ENCODE measurements around the gene GON4L. TPM values are rescaled to one million over a fixed set of nuclear protein-coding genes. Genes with fewer than 3 reads are reported as not detected.

The GON4L gene
- total RNA-seq, 1 experiment from 2014 or later, result 54.4 TPM

- ATAC-seq (peak; percentile 34), DNase-seq (ENCODE audit: low spot score) (no peak)
- POLR2A ChIA-PET, result no interaction called here
- H3K36me3 Mint-ChIP-seq, result no peaks in the 10 kb centered on the region
- H3K27me3 Mint-ChIP-seq (ENCODE audit: low read depth), result no peaks in the 10 kb centered on the region
- no peak overlapping the region for H3K4me3 Mint-ChIP-seq
- H3K9me3 Mint-ChIP-seq, result no peaks in the 10 kb centered on the region
- 0 out of 2 replicates have a peak overlapping the region, but pooled peaks have one; percentile 58 for H3K27ac Mint-ChIP-seq
- H3K4me1 Mint-ChIP-seq, result 0 out of 2 replicates have a peak, but pooled peaks cover 5% of the 10 kb centered on the region
- TF ChIP-seq SOX15 (CRISPR knock-in tag; IDR thresholded peaks at IDR 0.05) (no peak), ZNF219 (CRISPR knock-in tag; IDR thresholded peaks at IDR 0.05; ENCODE audit: borderline replicate concordance) (no peak), IRF2 (CRISPR knock-in tag; IDR thresholded peaks at IDR 0.05; ENCODE audit: borderline replicate concordance, low read depth) (no peak), CREB1 (CRISPR knock-in tag; IDR thresholded peaks at IDR 0.05) (no peak), JUN (CRISPR knock-in tag; IDR thresholded peaks at IDR 0.05) (no peak), CTCF (IDR thresholded peaks at IDR 0.05) (no peak), PRRX2 (CRISPR knock-in tag; IDR thresholded peaks at IDR 0.05) (no peak), HMGA2 (CRISPR knock-in tag; IDR thresholded peaks at IDR 0.05) (no peak), ETV6 (CRISPR knock-in tag; IDR thresholded peaks at IDR 0.05) (no peak)
- CTCF ChIA-PET, result interaction anchor here (1.3 to 1.7 kb wide), 2 partner anchors 54 to 94 kb away, joined by 4 to 5 read pairs; partner anchors contain the start of gene ARHGEF2
These were observed 27.3 kb upstream of the GON4L start for GRCh38 chr1:155884031-155884960.

- ATAC-seq (no peak), DNase-seq (ENCODE audit: low spot score) (no peak)
- ChIA-PET POLR2A (no interaction called here), CTCF (interaction anchor here (1.0 to 1.7 kb wide), 2 partner anchors 23 to 96 kb away, joined by 4 read pairs; partner anchors contain the start of genes ARHGEF2 and SYT11)
- Mint-ChIP-seq H3K27ac (no peak overlapping the region), H3K4me1 (0 out of 2 replicates have a peak, but pooled peaks cover 5% of the 10 kb centered on the region), H3K36me3 (no peaks in the 10 kb centered on the region), H3K27me3 (ENCODE audit: low read depth) (no peaks in the 10 kb centered on the region), H3K9me3 (no peaks in the 10 kb centered on the region), H3K4me3 (no peak overlapping the region)
- TF ChIP-seq ZNF532 (CRISPR knock-in tag; IDR thresholded peaks at IDR 0.05; ENCODE audit: borderline replicate concordance) (no peak), ESRRA (CRISPR knock-in tag; IDR thresholded peaks at IDR 0.05; ENCODE audit: borderline replicate concordance) (no peak), FOXP1 (CRISPR knock-in tag; IDR thresholded peaks at IDR 0.05; ENCODE audit: borderline replicate concordance) (no peak), SMAD4 (CRISPR knock-in tag; IDR thresholded peaks at IDR 0.05) (no peak), ZMAT4 (CRISPR knock-in tag; IDR thresholded peaks at IDR 0.05) (no peak), NR1H2 (CRISPR knock-in tag; IDR thresholded peaks at IDR 0.05) (no peak), IRF1 (CRISPR knock-in tag; IDR thresholded peaks at IDR 0.05) (no peak), E2F4 (CRISPR knock-in tag; IDR thresholded peaks at IDR 0.05; ENCODE audit: borderline replicate concordance, low read depth) (no peak), ERG (CRISPR knock-in tag; IDR thresholded peaks at IDR 0.05) (no peak), PREB (CRISPR knock-in tag; IDR thresholded peaks at IDR 0.05; ENCODE audit: borderline replicate concordance) (no peak)
These were observed 25.8 kb upstream of the GON4L start for GRCh38 chr1:155882766-155883165.
